Body of pancreas (tissue), 4 donors: ENCODE measurements around the gene AUTS2. TPM values are rescaled to one million over a fixed set of nuclear protein-coding genes. Genes with fewer than 3 reads are reported as not detected.

ENCODE experiments used
- ATAC-seq: fragments of 150-250 bp; one replicate; pipeline ENCODE4 v1.9.1; 2016
- DNase-seq, 4 donors: peaks; one replicate each; pipeline ENCODE4 v3.0.0-alpha.2; 2019
- H3K27ac ChIP-seq, 4 donors: fragments of 200-600 bp; sonication (generic); 1 replicate in 3 of 4; 2 replicates in 1 of 4; pipeline versions ENCODE4 v1.5.1 to v1.6.1; 2016 to 2019; ENCODE audit warnings: mild to moderate bottlenecking in 1 of 4, mixed read lengths in 1 of 4, moderate library complexity in 1 of 4
- H3K27me3 ChIP-seq, 2 donors: fragments of 200-600 bp; sonication (generic); one replicate each; pipeline ENCODE4 v1.6.0; 2016; ENCODE audit warnings: mild to moderate bottlenecking in 1 of 2
- H3K36me3 ChIP-seq, 2 donors: fragments of 200-600 bp; sonication (generic); replicated peaks in 1 of 2; 2 replicates each; pipeline ENCODE4 v1.5.1; 2016; ENCODE audit warnings: low read depth in 2 of 2; ENCODE audit not compliant: insufficient read depth in 1 of 2
- H3K4me1 ChIP-seq: fragments of 200-600 bp; sonication (generic); one replicate; pipeline ENCODE4 v1.6.0; 2016
- H3K4me3 ChIP-seq, 2 donors: fragments of 200-600 bp; sonication (generic); 1 replicate in 1 of 2; 2 replicates in 1 of 2; pipeline ENCODE4 v1.5.1; 2016 to 2019
- H3K9me3 ChIP-seq, 3 donors: fragments of 200-600 bp; sonication (generic); 1 replicate in 2 of 3; 2 replicates in 1 of 3; pipeline ENCODE4 v1.5.1; 2016
- POLR2A ChIP-seq, 3 donors: fragments of 450-650 bp; IDR thresholded peaks; one replicate each; pipeline ENCODE4 v1.6.1; 2016; ENCODE audit warnings: antibody characterized with exemption in 3 of 3, mild to moderate bottlenecking in 2 of 3
- WGBS, 2 donors: methylation state at CpG; one replicate each; pipeline ENCODE4 v1.1.5; 2017; 5-methylcytosine and 5-hydroxymethylcytosine counted together
- intact Hi-C: fragments of 100-400 bp; cut with DNase I; formaldehyde crosslinking; loops from one replicate; pipeline ENCODE4 v1.15.1; 2023
- total RNA-seq, 2 donors: library from RNA; depleted of rRNA; stranded (reverse); fragments of >200 nt; gene quantifications; one replicate each; pipeline ENCODE4 v1.1.0, GENCODE V29; 2016
- TF ChIP-seq, protein P1 (sequence below), 7 experiments: fragments of 450-650 bp in 4 of 7; fragments of 200-600 bp in 3 of 7; sonication (generic) in 3 of 7; IDR thresholded peaks; one replicate each; pipeline ENCODE4 v1.5.1; 2016 to 2019; ENCODE audit warnings: antibody characterized with exemption in 7 of 7

AUTS2 gene
- total RNA-seq, 2 donors from 2014 or later, result 11.7 to 18.5 TPM

GRCh38 chr7:70523989-70524351 lies 925.7 kb downstream of the AUTS2 start:
- Histone ChIP-seq H3K4me1 (peaks cover 10% of the 10 kb centered on the region), H3K9me3 (no peaks in the 10 kb centered on the region), H3K27ac (no peak overlapping the region), H3K4me3 (no peak overlapping the region), H3K36me3 (no peaks in the 10 kb centered on the region), H3K27me3 (no peaks in the 10 kb centered on the region)
- DNase-seq, result no peak
- WGBS, 2 donors, result 81 to 83% methylated on average over 2 of the region's 2 CpGs
- ATAC-seq, result no peak
- TF ChIP-seq, protein P1, sequence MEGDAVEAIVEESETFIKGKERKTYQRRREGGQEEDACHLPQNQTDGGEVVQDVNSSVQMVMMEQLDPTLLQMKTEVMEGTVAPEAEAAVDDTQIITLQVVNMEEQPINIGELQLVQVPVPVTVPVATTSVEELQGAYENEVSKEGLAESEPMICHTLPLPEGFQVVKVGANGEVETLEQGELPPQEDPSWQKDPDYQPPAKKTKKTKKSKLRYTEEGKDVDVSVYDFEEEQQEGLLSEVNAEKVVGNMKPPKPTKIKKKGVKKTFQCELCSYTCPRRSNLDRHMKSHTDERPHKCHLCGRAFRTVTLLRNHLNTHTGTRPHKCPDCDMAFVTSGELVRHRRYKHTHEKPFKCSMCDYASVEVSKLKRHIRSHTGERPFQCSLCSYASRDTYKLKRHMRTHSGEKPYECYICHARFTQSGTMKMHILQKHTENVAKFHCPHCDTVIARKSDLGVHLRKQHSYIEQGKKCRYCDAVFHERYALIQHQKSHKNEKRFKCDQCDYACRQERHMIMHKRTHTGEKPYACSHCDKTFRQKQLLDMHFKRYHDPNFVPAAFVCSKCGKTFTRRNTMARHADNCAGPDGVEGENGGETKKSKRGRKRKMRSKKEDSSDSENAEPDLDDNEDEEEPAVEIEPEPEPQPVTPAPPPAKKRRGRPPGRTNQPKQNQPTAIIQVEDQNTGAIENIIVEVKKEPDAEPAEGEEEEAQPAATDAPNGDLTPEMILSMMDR (IDR thresholded peaks at IDR 0.05), result no peak
- no peak for TF ChIP-seq POLR2A (IDR thresholded peaks at IDR 0.05)
- intact Hi-C loops, result no loop called here

- peaks cover 8% of the 10 kb centered on the region for H3K4me1 ChIP-seq
- no peak overlapping the region for H3K27ac ChIP-seq
- DNase-seq, result no peak
- TF ChIP-seq POLR2A (IDR thresholded peaks at IDR 0.05), result no peak
- TF ChIP-seq, protein P1 (IDR thresholded peaks at IDR 0.05), result no peak
- H3K36me3 ChIP-seq, result no peaks in the 10 kb centered on the region
- 68 to 69% methylated on average over 5 of the region's 5 CpGs for WGBS, 2 donors
- no peak overlapping the region for H3K4me3 ChIP-seq
- intact Hi-C loops, result no loop called here
- no peaks in the 10 kb centered on the region for H3K27me3 ChIP-seq
- H3K9me3 ChIP-seq, result no peaks in the 10 kb centered on the region
- no peak for ATAC-seq
These were observed 927.7 kb downstream of the AUTS2 start for GRCh38 chr7:70525991-70526390.

- H3K4me1 ChIP-seq, result peaks cover 6% of the 10 kb centered on the region
- no peak for TF ChIP-seq POLR2A (IDR thresholded peaks at IDR 0.05)
- TF ChIP-seq, protein P1 (IDR thresholded peaks at IDR 0.05), result no peak
- H3K27ac ChIP-seq, result no peak overlapping the region
- H3K9me3 ChIP-seq, result no peaks in the 10 kb centered on the region
- no peaks in the 10 kb centered on the region for H3K36me3 ChIP-seq
- no peak for DNase-seq
- intact Hi-C loops, result no loop called here
- H3K27me3 ChIP-seq, result no peaks in the 10 kb centered on the region
- ATAC-seq, result no peak
- 55 to 60% methylated on average over 3 of the region's 3 CpGs for WGBS, 2 donors
- no peak overlapping the region for H3K4me3 ChIP-seq
These were observed 929.3 kb downstream of the AUTS2 start for GRCh38 chr7:70527520-70528115.

GRCh38 chr7:70529436-70529835 lies 931.2 kb downstream of the AUTS2 start:
- 86 to 92% methylated on average over 5 of the region's 5 CpGs for WGBS, 2 donors
- DNase-seq, result no peak
- no peaks in the 10 kb centered on the region for H3K9me3 ChIP-seq
- no peak for ATAC-seq
- H3K36me3 ChIP-seq, result no peaks in the 10 kb centered on the region
- TF ChIP-seq, protein P1 (IDR thresholded peaks at IDR 0.05), result no peak
- no peak for TF ChIP-seq POLR2A (IDR thresholded peaks at IDR 0.05)
- no peak overlapping the region for H3K27ac ChIP-seq
- no peak overlapping the region for H3K4me3 ChIP-seq
- no peaks in the 10 kb centered on the region for H3K27me3 ChIP-seq
- H3K4me1 ChIP-seq, result no peaks in the 10 kb centered on the region
- intact Hi-C loops, result no loop called here

DNA sequence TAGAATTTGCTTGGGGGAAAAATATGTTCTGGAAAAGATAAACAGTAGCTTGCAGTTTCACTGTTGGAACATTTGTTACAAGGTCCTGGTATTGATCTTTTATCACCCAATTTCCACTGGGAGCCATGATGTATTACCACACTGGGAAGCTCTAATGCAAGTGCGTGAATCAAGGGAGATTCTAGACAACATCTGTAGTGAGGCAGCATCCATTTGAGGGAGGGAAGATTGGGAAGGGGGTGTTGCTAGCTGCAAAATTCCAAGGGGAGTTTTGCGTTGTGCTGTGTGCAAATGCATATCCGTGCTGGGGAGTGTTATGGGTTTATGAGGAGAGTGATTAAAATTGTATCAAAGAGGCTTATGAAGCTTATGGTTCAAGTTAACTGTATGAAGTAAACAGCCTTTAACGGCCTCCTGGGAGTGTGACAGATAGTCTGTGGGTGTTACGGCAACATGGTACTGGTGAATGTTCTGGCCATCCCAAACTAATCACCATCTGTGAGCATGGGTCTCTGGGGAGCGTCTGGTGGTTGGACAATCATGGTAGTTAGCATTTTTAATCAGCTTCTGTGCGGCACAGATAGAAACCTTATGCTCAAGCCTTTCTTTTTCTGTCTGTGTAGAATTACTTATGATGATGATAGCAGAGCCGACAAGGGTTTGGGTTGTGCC lies 931.8 kb downstream of the AUTS2 start:
- ATAC-seq (no peak), DNase-seq (no peak)
- intact Hi-C loops, result no loop called here

More for the DNA sequence above, 931.8 kb downstream of the AUTS2 start:
- H3K9me3 ChIP-seq, result no peaks in the 10 kb centered on the region
- H3K4me1 ChIP-seq, result no peaks in the 10 kb centered on the region
- H3K27me3 ChIP-seq, result no peaks in the 10 kb centered on the region
- H3K36me3 ChIP-seq, result no peaks in the 10 kb centered on the region
- no peak overlapping the region for H3K4me3 ChIP-seq
- TF ChIP-seq, protein P1 (IDR thresholded peaks at IDR 0.05), result no peak
- no peak for TF ChIP-seq POLR2A (IDR thresholded peaks at IDR 0.05)
- WGBS, 2 donors, result 79 to 85% methylated on average over 8 of the region's 8 CpGs
- no peak overlapping the region for H3K27ac ChIP-seq
